ENCODE measurements around the gene DEFB124.

DNA sequence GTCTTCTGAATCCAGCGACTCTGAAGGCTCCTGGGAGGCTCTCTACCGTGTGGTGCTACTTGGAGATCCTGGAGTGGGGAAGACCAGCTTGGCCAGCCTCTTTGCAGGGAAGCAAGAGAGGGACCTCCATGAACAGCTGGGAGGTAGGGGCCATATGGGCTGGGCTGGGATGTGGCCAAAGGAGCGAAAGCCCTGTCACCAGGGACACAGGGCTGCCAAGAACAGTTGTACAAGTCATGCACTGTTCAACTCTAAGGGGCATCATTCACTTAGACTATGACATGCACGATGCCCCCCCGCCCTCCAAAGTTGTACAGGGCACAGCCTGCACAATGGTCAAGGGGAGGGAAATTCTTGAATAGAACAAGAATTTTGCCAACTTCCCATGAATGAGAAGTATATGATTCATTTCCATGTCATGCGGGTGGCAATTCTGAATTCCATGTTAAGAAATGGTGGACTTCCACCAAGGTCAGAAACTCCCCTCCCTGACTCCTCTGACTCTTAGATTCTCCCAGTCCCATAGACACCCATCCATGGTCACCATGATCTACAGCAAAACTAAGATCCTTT, 1.8 kb upstream of the DEFB124 start:
- TF ChIP-seq ZBTB7A (IDR thresholded peaks at IDR 0.05; ENCODE audit: low read depth) (no peak), RAD21 (IDR thresholded peaks at IDR 0.05; ENCODE audit: low read depth) (no peak), YY1 (IDR thresholded peaks at IDR 0.05; ENCODE audit: low read depth) (no peak), USF1 (IDR thresholded peaks at IDR 0.05) (no peak), EP300 (IDR thresholded peaks at IDR 0.05; ENCODE audit: borderline replicate concordance) (no peak), CEBPB (IDR thresholded peaks at IDR 0.05) (no peak), TAF1 (IDR thresholded peaks at IDR 0.05; ENCODE audit: low read depth) (no peak), CREB1 (IDR thresholded peaks at IDR 0.05; ENCODE audit: low read depth) (no peak), TCF12 (IDR thresholded peaks at IDR 0.05; ENCODE audit: low read depth) (no peak), NFIC (IDR thresholded peaks at IDR 0.05) (no peak)
- TF ChIP-seq, protein P1, sequence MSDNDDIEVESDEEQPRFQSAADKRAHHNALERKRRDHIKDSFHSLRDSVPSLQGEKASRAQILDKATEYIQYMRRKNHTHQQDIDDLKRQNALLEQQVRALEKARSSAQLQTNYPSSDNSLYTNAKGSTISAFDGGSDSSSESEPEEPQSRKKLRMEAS (IDR thresholded peaks at IDR 0.05): no peak
- TF ChIP-seq, protein P2, sequence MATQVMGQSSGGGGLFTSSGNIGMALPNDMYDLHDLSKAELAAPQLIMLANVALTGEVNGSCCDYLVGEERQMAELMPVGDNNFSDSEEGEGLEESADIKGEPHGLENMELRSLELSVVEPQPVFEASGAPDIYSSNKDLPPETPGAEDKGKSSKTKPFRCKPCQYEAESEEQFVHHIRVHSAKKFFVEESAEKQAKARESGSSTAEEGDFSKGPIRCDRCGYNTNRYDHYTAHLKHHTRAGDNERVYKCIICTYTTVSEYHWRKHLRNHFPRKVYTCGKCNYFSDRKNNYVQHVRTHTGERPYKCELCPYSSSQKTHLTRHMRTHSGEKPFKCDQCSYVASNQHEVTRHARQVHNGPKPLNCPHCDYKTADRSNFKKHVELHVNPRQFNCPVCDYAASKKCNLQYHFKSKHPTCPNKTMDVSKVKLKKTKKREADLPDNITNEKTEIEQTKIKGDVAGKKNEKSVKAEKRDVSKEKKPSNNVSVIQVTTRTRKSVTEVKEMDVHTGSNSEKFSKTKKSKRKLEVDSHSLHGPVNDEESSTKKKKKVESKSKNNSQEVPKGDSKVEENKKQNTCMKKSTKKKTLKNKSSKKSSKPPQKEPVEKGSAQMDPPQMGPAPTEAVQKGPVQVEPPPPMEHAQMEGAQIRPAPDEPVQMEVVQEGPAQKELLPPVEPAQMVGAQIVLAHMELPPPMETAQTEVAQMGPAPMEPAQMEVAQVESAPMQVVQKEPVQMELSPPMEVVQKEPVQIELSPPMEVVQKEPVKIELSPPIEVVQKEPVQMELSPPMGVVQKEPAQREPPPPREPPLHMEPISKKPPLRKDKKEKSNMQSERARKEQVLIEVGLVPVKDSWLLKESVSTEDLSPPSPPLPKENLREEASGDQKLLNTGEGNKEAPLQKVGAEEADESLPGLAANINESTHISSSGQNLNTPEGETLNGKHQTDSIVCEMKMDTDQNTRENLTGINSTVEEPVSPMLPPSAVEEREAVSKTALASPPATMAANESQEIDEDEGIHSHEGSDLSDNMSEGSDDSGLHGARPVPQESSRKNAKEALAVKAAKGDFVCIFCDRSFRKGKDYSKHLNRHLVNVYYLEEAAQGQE (IDR thresholded peaks at IDR 0.05; ENCODE audit: low read depth): no peak

All from Ishikawa (cell line).